ENCODE results near the gene IGHMBP2.

GRCh38 chr11:68929706-68930570 lies 26.2 kb downstream of the IGHMBP2 start:
- TF ChIP-seq CTCF (IDR thresholded peaks at IDR 0.05; ENCODE audit: borderline replicate concordance, extremely low read depth, low read length, poor library complexity, severe bottlenecking) (no peak), EZH2 (IDR thresholded peaks at IDR 0.05; ENCODE audit: borderline replicate concordance, low read depth, low read length, severe bottlenecking) (no peak)

All from DND-41 (cell line).